Measurements from ENCODE around the gene CTAG1B.
"Not testable (repeated sequence)": the region's sequence is repeated elsewhere in the genome, so short reads cannot be mapped to it uniquely, and the experiment has no call there.

Gene CTAG1B

DNA sequence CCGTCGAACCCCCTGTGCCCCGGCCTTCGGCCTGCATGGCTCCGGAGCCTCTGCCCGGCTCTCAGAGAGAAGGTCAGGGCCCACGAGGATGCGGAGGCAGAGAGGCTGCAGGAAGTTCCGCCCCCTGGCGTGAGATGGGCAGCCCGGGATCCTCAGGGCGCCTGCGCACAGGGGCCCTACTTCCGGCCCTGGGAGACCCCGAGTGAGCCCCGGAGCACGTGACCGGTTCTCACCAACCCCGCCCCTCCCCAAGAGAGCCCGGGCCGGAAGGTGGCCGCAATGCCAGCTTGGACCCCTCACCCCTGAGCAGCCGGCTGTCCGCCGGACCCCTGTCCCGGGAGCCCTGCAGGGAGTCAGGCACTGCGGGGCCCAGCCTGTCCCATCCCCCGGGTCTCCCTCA lies at the start of gene CTAG1B:
Gene CTAG1B (minus strand): TSS at position 101 of the 400 bp plus-strand sequence. CDS start 64 bp downstream, at position 37.
- DNase-seq (ENCODE audit: low read depth), result not testable (repeated sequence)

DNA sequence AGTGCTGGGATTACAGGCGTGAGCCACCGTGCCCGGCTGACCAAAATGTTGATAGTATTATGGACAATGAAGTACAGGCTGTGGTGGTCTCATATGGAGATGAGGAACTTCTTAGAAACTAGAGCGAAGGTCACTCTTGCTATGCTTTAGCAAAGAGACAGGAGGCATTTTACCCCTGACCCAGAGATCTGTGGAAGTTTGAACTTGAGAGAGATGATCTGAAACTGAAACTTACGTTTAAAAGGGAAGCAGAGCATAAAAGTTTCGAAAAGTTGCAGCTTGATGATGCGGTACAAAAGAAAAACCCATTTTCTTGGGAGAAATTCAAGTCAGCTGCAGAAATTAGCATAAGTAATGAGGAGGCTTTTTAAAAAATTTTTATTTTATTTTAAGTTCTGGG lies 42.8 kb upstream of the CTAG1B start:
- no peak for DNase-seq (ENCODE audit: low read depth)

DNA sequence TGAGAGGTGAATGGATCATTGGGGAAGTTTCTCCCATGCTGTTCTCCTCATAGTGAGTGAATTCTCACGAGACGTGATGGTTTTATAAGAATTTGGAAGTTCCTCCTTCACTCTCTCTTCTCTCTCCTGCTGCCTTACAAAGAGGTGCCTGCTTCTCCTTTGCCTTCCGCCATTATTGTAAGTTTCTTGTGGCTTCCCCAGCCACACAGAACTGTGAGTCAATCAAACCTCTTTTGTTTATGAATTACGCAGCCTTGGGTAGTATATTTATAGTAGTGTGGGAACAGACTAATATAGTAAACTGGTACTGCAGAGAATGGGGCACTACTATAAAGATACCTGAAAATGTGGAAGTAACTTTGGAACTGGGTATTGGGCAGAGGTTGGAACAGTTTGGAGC lies 42.1 kb upstream of the CTAG1B start:
- DNase-seq (ENCODE audit: low read depth), result no peak

DNA sequence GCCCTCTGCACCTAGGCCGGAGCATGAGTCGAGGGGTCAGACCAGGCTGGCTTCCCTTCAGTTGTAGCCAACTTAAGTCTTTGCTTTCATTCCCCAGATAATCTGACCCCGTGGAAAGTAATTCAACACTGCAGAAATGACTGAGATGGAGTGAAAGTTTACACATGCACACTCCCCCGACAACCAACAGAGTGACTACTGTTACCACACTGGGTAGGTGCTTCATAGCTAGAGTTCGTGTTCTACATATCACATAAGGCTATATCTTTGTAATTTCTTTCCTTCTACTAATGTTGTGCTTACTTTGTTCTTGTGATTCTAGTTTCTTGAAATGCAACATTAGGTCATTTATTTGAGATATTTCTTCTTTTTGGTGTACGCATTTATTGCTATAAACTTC lies 41.5 kb upstream of the CTAG1B start:
- DNase-seq (ENCODE audit: low read depth), result no peak

- DNase-seq (ENCODE audit: low read depth), result no peak
Observed at GRCh38 chrX:154658957-154659356, 39.9 kb upstream of the CTAG1B start.

- no peak for DNase-seq (ENCODE audit: low read depth)
Observed at GRCh38 chrX:154658187-154658586, 39.1 kb upstream of the CTAG1B start.

GRCh38 chrX:154657226-154657805 lies 38.2 kb upstream of the CTAG1B start:
- DNase-seq (ENCODE audit: low read depth), result no peak

GRCh38 chrX:154655786-154656185 lies 36.7 kb upstream of the CTAG1B start:
- no peak for DNase-seq (ENCODE audit: low read depth)

- DNase-seq (ENCODE audit: low read depth), result no peak
Observed at GRCh38 chrX:154655346-154655745, 36.3 kb upstream of the CTAG1B start.

- DNase-seq (ENCODE audit: low read depth), result no peak
Observed at GRCh38 chrX:154654925-154655324, 35.8 kb upstream of the CTAG1B start.

GRCh38 chrX:154654372-154654771 lies 35.3 kb upstream of the CTAG1B start:
- no peak for DNase-seq (ENCODE audit: low read depth)

- DNase-seq (ENCODE audit: low read depth), result not testable (repeated sequence)
Observed at GRCh38 chrX:154653413-154653812, 34.3 kb upstream of the CTAG1B start, which contains the start of gene CTAG2. TSS of gene CTAG2 (minus strand) at chrX:154653579. CDS start at chrX:154653515, 64 bp downstream.

DNA sequence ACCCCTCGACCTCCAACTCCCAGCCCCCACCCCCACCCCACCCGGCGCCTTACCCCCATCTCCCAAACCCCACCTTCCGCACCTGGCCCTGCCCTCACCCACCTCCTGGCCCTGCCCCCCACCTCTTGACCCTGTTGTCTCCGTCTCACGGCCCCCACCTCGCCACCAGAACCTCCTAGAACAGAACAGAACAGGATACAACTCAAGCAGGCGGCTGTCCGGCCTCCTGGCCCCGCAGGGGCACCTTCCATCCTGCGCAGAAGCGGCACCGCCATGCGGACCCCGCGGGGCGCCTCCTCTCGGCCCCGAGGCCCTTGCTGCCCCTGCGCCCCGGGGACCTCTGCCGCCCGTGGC lies 33.9 kb upstream of the CTAG1B start:
- DNase-seq (ENCODE audit: low read depth), result no peak

- DNase-seq (ENCODE audit: low read depth), result no peak
Observed at GRCh38 chrX:154652311-154653047, 33.4 kb upstream of the CTAG1B start.

DNA sequence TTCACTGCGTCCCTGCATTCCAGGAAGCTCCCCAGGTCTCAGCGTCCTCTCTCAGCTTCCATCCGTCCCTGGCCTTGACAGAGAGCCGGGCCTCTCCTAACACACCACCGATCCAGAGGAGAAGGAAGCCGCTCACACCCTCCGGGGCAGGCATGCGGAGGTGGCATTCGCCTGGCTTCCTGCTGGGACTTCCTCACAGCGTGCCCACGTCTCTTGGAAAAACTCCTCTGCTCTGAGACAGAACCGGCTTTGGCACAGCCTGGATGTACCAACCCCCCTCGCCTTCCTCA lies 31.1 kb upstream of the CTAG1B start:
- DNase-seq (ENCODE audit: low read depth), result no peak

GRCh38 chrX:154649503-154650220 lies 30.6 kb upstream of the CTAG1B start:
- DNase-seq (ENCODE audit: low read depth), result no peak

DNA sequence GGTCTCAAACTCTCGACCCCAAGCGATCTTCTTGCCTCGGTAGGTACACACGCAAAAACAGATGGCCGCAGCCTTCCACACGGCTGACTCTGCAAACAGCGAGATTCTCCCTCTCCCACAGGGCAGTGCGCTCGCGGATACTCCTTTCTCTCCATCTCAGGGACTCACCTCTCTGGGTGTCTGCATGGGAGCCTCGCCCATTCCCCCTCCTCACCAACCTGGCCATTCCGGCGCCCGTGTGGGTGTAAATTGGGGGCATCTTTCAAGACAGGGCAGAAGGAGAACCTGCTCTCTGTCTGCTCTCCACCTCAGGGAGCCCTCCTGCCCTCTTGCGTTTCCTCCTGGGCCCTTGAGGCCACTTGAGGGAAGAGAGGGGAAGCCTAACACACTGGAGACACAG lies 29.8 kb upstream of the CTAG1B start:
- DNase-seq (ENCODE audit: low read depth), result no peak

- not testable (repeated sequence) for DNase-seq (ENCODE audit: low read depth)
Observed at GRCh38 chrX:154645745-154646378, 26.8 kb upstream of the CTAG1B start.

GRCh38 chrX:154643708-154644107 lies 24.6 kb upstream of the CTAG1B start:
- DNase-seq (ENCODE audit: low read depth), result not testable (repeated sequence)

DNA sequence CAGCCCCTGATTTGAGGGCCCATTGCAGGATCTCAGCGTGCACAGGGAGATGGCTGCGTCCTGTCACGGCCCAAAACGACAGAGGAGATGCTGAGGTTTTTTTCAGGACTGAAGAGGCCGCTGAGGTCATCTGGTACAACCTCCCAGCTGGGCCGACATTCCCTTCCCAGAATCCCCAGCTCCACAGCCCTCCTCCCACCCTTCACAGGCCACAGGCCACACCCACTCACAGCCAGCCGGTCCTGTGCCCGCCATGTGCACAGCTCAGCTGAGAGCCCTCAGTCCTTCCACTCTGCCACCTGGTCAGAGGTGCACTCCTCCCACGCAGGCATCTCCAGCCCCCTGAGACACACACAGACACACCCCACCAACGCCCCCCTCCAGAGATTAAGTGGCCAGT lies 22.7 kb upstream of the CTAG1B start:
- DNase-seq (ENCODE audit: low read depth), result not testable (repeated sequence)

- not testable (repeated sequence) for DNase-seq (ENCODE audit: low read depth)
Observed at GRCh38 chrX:154633661-154634060, 14.6 kb upstream of the CTAG1B start.

- DNase-seq (ENCODE audit: low read depth), result not testable (repeated sequence)
Observed at GRCh38 chrX:154630949-154631348, 11.9 kb upstream of the CTAG1B start.

DNA sequence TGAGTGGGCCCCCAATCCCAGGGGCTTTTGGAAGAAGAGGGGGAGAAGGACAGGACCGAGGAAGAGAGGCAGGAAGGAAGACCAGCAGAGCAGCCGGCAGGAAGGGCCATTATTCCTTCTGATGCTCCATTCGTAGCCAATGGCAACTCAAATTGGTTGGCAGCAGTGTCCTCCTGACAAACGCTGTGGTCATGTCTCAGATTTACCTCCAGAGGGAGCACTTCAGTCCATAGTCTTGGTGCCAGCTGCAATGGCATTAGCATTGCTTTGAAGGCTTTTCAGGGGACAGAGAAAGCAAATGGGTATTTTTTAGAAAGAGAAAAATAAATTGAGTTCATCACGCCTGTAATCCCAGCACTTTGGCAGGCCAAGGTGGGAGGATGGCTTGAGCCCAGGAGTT lies 9.9 kb upstream of the CTAG1B start:
- DNase-seq (ENCODE audit: low read depth), result not testable (repeated sequence)

All from GM04503 (cell line).